Measurements from ENCODE around the gene CACNG4.

CACNG4 gene

GRCh38 chr17:67015001-67015400 is 50.5 kb downstream of the CACNG4 start:
- no peak for DNase-seq (ENCODE audit: low read depth in 1 of 2, low spot score in 1 of 2)

GRCh38 chr17:67016039-67016762 is 51.7 kb downstream of the CACNG4 start:
- DNase-seq (ENCODE audit: low read depth in 1 of 2, low spot score in 1 of 2) = no peak

DNA sequence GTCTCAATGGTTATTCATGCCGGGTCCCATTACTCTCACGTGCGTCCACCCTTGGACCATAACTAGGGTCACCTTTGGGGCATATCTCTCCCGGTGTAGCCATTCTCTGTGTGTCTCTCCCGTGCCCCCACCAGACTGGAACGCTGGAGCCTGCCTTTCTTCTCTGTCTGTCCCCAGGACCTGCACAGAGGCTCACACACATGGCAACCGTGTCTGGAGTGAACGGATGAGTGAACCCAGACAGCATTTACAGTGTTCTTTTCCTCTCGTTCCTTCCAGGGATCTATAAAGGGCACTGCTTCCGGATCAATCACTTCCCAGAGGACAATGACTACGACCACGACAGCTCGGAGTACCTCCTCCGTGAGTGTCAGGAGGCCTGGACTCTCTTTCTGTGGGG is 53.4 kb downstream of the CACNG4 start:
- no peak for DNase-seq (ENCODE audit: low read depth in 1 of 2, low spot score in 1 of 2)

DNA sequence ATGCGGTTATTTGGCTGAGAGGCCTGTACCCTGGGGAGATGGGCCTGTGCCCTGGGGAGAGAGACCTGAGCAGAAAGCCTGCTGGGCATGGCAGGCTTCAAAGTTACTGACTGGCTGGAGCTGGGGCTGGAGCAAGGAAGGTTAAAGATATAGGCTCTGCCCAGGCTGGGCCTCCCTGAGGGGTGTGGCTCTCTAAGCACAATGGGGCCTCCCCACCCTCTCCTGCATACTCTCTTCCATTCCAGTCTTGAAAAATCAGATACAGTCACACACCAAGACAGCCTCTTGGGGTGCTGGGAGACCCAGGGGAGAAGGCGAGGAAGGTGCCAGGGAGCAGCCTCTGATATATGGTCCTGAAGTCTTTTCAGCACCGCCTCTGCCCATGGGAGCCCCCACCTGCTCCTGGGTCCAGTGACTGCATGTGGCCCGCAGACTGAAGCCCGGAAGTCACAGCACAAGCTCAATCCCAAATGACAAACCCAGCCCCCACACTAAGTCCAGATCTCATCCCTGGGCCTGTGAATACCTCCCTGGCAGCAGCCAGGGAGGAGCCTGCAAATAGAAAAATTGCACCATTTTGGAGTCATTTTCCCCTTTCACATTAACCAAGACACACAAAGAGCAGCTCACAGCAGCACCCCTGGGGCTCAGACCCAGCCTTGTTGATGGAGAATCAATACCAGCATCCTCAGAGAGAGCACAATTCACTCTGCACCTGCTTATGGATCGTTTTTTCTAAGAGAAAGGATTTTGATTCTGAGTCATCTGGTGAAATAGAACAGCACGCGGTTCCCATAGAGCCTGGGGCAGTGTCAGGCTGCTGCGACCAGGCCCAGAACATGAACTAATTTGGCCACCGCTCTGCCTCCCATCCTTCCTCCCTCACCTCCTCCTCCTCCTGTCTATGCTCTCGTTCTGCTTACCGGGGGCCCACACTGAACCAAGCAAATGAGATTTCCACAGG is 54.2 kb downstream of the CACNG4 start:
- DNase-seq (ENCODE audit: low read depth in 1 of 2, low spot score in 1 of 2) = no peak

DNA sequence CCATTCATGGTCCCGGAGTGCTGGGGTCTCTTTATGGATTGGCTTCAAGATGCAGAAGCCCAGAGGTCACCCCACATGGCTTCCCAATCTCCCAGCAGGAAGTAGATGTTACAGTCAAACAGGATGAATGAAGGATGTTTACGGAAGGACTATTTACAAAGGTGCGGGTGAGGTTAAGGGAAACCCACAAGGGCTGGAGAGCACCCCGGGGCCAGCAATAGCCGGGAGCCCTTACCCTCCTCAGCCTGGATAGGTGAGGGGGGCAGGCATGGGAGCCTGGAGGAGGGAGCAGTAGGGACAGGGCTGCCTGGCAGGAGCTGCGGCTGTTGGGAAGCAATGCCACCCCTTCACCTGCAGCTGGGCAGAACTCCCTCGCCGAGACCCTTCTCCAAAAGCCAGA is 55.3 kb downstream of the CACNG4 start:
- no peak for DNase-seq (ENCODE audit: low read depth in 1 of 2, low spot score in 1 of 2)

- DNase-seq (ENCODE audit: low read depth in 1 of 2, low spot score in 1 of 2) = no peak
These were observed 55.8 kb downstream of the CACNG4 start for GRCh38 chr17:67020293-67020766.

DNA sequence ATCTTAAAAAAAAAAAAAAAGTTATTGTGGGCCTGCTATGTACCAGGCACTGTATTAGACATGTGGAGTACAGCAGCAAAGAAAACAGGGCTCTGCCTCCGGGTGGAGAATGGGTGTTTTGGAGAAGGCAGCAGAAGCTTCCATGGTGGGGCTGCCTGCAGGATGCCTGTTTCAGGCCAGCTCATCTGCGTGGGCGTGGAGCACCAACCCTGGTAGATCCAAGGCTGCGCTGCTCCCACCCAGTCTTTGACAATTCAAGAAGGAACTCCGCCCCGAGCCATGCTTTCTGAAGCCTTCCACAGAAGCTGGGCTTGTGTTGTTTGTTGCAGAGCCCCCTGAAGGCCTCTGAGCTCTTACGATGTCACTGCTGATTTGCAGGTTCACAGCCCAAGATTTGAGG is 56.7 kb downstream of the CACNG4 start:
- DNase-seq (ENCODE audit: low read depth in 1 of 2, low spot score in 1 of 2) = no peak

DNA sequence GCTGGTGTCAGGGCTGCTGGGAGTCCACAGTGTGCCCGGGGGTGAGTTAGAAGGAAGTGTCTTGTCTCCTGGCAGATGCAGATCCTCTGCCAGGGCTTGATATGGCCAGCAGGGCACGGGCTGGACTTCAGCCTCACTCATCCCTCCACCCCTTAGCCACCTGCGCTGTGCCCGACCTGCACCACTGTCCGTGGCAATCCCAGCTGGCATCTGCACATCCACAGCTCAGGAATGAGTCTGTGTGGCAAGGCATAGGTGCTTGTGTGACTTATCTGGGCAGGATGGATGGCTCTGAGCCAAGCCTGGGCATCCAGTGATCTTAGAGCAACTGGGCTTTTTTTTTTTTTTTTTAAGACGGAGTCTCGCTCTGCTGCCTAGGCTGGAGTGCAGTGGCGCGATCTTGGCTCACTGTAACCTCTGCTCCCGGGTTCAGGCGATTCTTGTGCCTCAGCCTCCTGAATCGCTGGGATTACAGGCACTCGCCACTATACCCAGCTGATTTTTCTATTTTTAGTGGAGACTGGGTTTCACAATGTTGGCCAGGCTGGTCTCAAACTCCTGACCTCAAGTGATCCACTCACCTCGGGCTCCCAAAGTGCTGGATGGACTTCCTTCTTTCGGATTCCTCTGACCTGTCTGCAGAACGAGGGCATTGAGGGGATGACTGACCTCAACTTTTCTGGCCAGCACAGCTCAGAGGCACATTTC is 57.4 kb downstream of the CACNG4 start:
- DNase-seq (ENCODE audit: low read depth in 1 of 2, low spot score in 1 of 2) = no peak

DNA sequence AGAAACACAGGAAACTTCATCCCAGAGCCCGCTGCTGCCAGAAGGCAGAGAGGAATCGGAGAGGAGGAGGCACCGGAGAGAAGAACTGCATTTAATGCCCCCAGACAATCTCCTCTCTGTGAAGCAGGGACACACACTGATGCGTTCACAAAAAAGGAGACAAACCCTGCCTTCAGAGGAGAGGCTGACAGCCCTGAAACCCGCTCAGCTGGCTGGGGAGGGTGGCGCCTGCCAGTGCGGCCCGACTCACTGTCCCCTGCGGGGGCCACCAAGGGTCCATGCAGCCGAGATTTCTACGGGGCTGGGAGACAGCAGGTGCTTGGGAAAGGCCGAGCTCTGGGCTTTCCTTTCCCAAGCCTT is 57.9 kb downstream of the CACNG4 start:
- DNase-seq (ENCODE audit: low read depth in 1 of 2, low spot score in 1 of 2) = no peak

GRCh38 chr17:67024736-67025135 is 60.2 kb downstream of the CACNG4 start:
- DNase-seq (ENCODE audit: low read depth in 1 of 2, low spot score in 1 of 2) = no peak

DNA sequence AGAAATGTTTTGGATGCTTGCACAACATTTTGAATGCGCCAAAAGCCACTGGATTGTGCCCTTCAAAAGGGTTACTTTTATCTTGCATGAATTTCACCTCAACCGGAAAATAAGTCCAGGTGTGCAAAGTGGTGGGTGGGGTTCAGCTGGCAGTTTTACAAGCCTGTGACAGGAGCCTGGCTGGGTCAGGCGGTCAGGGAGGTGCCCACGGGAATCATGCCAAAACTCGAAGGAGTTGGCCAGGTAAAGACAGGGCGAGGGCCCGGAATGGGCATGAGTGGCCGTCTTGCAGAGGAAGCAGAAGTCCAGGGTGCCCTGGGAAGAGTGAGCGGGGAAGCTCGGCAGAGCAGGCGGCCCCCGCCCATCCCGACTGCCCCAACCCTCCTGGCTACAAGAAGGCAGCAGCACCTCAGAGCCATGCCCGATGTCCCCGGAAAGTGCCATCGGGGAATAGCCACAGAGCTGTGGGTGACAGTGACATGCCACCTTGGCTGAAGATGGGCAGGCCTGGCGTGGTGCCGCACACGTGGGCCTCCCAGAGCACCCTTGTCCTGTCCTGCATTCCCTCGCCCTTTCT is 60.8 kb downstream of the CACNG4 start:
- DNase-seq (ENCODE audit: low read depth in 1 of 2, low spot score in 1 of 2) = no peak

- DNase-seq (ENCODE audit: low read depth in 1 of 2, low spot score in 1 of 2) = no peak
These were observed 61.8 kb downstream of the CACNG4 start for GRCh38 chr17:67026341-67026740.

DNA sequence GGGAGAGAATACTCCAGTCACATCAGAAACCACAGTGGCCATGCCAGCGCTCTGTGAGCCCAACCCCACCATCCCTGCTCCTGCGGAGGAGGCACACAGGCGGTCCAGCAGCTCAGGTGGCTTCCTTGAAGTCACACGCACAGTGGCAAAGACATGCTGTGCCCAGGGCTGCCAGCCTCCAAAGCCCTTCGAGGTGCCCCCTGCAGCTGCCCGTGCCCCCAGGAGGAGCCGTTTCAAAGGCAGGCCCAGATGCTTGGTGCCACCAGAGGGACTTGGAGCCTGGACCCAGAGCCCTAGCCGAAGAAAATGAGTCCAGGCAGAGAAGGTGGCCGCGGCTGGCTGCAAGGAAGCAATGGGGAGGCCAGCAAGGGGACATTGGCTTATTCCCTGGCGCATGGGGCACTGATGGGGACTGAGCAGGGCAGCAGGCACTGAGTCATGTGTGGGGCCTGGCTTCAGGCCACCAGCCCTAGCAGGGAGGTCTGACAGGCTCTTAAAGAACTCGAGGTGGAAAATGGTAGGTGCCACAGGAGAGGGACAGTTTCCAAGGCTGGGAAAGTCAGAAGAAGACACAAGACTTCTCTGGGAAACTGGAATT is 62.6 kb downstream of the CACNG4 start:
- no peak for DNase-seq (ENCODE audit: low read depth in 1 of 2, low spot score in 1 of 2)

DNA sequence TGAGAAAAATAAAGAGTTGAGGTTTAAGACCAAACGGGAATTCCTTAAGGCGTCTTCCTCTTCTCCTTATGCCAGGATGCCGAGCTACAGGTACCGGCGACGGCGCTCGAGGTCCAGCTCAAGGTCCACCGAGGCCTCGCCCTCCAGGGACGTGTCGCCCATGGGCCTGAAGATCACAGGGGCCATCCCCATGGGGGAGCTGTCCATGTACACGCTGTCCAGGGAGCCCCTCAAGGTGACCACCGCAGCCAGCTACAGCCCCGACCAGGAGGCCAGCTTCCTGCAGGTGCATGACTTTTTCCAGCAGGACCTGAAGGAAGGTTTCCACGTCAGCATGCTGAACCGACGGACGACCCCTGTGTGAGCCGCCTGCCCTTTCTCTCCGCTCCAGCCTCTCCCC is 66.1 kb downstream of the CACNG4 start:
- no peak for DNase-seq (ENCODE audit: low read depth in 1 of 2, low spot score in 1 of 2)

GRCh38 chr17:67032382-67032781 is 67.9 kb downstream of the CACNG4 start:
- no peak for DNase-seq (ENCODE audit: low read depth in 1 of 2, low spot score in 1 of 2)

GRCh38 chr17:67032985-67033384 is 68.5 kb downstream of the CACNG4 start:
- no peak for DNase-seq (ENCODE audit: low read depth in 1 of 2, low spot score in 1 of 2)

DNA sequence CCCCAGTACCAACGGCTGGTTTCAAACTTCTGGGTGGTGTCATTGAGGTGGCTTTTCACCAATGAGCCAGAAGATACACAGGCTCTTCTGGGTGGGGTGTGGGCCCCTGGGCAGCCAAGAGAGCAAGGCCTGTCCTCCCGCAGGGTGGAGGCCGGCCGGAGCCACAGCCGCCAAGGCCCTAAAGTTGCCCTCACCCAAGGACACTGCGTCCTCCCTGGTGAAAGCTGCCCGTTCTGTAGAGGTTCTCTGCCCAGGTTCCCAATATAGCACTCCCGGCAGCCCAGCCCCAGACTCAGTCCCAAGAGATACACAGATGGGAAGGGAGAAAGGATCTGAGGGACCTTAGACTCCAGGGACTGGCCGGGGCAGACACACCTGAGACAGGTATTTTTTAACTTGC is 69.1 kb downstream of the CACNG4 start:
- no peak for DNase-seq (ENCODE audit: low read depth in 1 of 2, low spot score in 1 of 2)

DNA sequence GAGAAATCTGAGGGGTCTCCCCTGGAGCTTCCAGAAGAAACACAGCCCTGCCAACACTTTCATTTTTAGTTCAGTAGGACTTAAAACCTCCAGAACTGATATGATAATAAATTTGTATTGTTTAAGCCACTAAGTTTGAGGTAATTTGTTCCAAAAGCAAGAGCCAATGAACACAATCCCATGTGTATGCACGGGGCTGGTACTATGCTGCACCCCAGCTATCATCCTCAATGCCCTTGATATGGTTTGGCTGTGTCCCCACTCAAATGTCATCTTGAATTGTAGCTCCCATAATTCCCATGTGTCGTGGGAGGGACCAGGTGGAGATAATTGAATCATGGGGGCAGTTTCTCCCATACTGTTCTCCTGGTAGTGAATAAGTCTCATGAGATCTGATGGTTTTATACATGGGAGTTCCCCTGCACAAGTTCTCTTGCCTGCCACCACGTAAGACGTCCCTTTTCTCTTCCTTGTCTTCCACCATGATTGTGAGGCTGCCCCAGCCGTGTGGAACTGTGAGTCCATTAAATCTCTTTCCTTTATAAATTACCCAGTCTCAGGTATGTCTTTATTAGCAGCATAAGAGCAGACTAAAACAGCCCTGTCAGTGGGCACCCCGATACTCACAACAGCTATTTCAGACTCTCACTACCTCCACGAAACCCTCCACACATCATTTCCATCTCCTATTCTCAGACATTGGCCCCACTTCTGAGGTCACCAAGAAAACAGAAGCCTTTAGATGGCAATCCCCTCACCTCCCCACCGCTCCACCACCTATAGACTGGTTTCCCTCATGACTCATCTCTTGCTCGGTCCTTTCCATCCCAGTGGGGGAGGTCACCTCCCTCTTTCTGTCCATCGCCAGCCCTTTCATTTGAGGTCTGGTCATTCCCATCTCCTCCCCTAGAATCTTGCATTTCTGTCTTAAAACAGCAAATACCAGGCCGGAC is 70.9 kb downstream of the CACNG4 start:
- no peak for DNase-seq (ENCODE audit: low read depth in 1 of 2, low spot score in 1 of 2)

DNA sequence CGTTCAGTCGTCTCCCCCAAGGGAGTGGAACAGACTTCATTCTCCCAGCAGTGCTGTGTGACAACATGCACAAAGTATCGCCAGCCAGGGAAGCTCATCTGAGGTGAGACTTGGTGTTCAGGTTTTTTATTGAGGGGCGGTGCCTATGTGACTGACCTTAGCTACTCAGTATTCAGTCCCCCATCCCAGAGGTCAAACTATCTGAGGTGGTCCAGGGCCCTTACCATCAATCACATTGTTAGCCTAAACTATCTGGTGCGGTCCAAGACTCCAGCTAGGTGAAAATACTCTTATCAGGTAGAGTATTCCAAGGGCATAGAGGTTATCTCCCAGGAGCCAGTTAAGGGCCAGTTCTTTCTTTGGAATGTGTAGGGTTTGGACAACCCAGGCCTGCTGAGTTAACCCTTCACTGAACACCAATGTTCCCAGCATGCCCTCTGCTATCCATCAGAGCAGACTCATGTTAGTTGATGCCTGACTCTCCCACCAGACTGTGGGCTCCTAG is 74.4 kb downstream of the CACNG4 start:
- no peak for DNase-seq (ENCODE audit: low read depth in 1 of 2, low spot score in 1 of 2)

DNA sequence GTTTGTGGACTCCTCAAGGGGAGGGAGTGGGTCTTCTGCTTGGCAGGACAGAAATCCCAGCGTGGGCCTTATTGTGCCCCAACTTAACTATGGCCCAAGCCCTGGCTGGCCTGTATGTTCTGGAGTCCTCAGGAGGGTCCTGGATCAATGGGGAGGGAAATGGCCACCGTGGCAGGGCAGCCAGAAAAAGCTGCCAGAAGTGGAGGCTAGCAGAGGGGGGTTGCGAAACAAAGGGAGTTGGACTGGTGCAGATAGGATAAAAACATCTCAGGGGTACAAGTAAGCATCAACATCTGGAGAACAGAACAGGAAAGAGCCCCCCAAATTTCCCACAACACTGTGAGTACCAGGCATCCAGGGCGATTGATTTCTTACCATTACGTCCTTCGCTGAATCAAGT is 76.1 kb downstream of the CACNG4 start:
- DNase-seq (ENCODE audit: low read depth in 1 of 2, low spot score in 1 of 2) = no peak
